Stimulated activated CD4-positive, alpha-beta T cell treated with anti-CD3 and anti-CD28 coated beads, Interleukin-12 subunit alpha, Interleukin-12 subunit beta, amount 100 ng/mL, for 4 hours (primary cell): ENCODE measurements around the gene CACNA2D1.
"Not testable (repeated sequence)": the region's sequence is repeated elsewhere in the genome, so short reads cannot be mapped to it uniquely, and the experiment has no call there.

Source experiments
- DNase-seq: peaks from one replicate; pipeline ENCODE4 v3.0.0-alpha.2; 2020

The CACNA2D1 gene

DNA sequence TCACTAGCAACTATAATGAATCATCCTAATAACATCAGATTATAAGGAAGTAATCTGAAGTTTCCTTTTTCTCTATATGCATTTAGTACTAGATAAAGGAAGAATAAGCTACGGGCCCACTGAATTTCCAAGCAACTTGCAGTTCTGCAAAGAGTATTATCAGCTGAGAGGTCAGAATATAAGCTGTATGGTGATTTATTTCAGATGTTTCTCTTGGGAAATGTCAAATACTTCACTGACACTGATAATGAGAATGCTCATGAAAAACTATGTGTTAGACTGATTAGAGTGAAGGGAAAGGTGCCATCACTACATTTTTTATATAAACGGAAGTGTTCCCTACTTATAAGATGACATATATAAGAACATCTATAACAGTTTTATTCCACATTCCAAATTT is 422.5 kb downstream of the CACNA2D1 start:
- DNase-seq: no peak

DNA sequence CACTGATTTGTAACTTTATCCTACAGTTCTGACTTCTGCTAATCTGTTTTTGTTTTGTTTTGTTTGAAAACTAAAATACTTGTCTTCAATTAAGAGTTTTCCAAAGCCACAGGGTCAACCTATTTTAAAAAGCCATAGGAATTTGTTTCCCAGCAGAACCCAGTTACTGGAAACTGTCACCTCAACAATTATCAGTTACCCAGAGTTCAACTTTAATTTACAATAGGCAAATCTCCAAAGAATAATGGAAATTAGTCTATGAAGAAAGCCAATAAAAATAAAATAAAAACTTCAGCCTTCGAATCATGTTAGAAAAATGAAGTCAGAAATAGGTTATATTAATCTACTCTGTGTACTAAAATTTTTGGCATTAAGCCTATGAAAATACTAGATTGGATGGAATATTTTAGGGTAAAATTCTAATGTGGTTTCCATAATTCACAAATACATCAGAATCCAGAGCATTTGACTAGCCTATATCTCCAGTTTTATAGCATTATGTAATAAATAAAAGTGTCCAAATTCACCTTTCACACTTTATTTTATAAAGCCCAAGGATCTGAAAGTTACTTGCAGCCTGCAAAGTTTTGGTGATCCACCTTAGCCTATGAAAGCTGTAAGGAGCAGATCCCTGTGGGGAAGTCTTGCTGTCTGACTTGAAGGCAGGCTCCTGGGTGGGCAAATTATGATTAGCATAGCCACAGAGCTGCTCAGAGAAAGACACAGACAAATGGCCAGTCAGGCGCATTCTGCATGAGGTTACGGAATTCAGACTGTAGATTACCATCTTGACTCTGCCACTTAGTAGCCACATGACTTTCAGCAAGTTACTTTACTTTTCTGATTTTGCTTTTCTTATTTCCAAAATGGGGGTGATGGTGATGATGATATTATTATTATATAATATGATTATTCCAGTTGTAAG is 423.8 kb downstream of the CACNA2D1 start:
- no peak for DNase-seq

DNA sequence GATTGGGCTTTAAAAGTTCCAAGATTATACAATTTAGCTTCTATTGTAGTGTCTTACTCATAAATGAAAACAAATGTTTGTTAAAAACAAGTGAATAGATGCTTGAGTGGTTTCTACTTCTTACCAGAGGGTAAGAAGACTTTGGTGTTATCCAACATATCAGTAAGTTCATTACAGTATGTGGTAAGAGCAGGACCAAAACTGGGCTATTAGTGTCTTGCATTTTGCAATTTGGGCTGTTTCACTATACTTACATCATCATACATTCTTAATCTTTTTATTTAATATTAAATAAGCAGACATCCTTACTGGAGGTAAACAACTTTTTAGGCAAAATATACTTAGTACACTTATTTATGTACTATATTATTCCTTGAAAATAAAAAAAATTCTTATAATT is 425.4 kb downstream of the CACNA2D1 start:
- DNase-seq: no peak

DNA sequence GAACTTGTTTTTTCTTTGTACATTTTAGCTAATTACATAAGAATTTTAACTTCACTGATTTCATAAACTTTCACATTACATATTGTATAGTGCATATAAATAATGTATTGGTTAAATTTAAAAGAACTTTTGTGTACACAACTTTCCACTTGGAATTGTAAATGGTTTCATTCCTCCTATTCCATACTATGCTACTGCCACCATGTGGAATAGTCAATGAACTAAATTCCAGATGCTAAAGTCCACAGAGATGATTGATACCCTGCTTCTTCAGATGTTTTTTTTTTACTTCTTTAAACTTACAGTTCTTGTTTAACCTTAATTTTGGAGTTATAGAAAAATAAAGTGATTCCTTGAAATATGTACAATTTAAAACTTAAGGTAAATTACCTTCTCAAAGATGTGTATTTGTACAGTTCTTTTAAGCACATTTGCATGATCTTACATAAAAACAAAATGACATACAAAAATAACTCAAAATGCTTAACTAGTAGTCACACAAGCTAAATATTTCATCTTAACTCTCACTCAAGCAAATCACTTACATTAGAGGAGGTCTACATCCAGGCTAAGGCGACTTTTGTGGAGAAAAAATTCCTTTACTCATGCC is 426.1 kb downstream of the CACNA2D1 start:
- no peak for DNase-seq

DNA sequence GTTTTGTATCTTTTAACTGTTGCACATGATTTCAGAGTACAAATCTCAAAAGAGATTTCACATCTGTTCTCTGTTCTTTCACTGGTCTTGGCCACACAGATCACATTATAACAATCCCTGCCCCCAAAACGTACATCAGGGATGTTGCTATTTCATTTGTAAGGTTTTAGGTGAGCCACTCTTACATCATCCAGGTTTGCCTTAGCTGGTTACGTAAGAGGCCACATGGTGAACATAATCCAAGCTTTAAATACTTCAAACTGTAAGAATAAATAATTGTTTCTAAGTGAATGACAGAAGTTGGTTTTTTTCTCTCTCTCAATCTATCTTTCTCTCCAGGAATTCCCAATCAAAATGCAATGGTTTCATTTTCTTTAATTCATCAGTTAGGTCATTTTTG is 427.8 kb downstream of the CACNA2D1 start:
- no peak for DNase-seq

DNA sequence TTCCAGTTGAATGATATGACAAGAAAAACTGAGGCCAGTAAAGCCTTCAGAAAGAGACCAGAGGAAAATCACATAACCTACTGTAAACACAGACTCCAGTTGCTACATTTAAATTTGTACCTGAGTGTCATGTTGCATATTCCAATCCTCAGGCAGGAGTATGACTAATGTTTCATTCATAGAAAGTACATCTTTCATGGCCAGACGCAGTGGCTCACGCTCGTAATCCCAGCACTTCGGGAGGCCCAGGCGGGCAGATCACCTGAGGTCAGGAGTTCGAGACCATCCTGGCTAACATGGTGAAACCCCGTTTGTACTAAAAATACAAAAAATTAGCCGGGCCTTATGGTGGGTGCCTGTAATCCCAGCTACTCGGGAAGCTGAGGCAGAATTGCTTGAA is 429.0 kb downstream of the CACNA2D1 start:
- DNase-seq: not testable (repeated sequence)

DNA sequence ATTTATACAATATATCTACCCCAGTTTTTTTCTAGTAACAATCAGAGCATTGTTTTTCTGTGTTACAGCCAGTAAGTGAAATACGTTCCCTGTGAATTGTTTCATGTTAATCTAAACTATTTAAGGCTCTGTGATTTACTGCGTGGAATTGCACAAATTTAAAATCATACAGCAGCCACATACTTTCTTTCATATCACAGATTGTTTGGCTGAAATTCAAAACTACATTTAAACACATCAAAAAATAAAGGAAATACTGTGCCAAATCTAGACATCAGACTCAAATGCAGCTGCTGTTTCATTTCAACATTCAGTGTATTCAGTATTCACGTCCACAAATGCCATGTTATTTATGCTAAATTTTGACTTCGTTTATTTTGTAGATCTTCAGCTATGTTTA is 431.1 kb downstream of the CACNA2D1 start:
- DNase-seq: no peak

DNA sequence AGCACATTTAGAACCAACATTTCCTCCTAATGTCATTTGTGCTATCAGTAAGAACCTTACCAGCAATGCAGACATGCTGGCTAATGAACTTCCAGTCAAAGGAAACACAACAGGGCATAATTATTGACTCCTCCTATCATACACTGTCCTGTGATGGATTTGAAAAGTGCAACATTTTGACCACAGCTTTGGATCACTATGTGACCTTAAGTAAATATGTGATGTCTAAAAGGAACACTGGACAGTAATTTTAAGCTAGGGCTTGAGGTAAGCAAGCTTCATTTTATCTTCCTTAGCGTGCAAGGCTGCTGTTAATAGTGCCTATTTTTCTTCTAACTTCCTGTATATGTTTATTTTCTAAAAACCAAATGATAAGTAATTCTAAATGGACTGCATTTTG is 433.2 kb downstream of the CACNA2D1 start:
- no peak for DNase-seq

DNA sequence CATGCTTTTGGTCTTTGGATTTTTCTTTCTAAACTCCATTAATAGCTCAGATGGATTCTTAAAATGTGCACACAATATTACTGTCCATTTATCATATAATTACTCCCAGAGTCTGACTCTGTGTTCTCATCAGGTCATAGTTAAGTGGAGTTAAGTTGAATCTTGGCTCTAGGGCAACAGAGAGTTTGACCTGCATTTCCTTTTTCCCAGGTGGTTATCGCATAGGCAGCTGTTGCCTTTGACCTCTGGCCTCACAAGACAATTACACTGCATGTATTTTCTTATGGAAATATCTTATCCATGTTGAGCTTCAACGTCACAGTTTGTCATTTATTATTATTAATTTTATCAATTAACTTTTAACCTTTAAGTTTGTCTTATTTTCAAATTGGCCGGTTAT is 436.3 kb downstream of the CACNA2D1 start:
- DNase-seq: no peak

DNA sequence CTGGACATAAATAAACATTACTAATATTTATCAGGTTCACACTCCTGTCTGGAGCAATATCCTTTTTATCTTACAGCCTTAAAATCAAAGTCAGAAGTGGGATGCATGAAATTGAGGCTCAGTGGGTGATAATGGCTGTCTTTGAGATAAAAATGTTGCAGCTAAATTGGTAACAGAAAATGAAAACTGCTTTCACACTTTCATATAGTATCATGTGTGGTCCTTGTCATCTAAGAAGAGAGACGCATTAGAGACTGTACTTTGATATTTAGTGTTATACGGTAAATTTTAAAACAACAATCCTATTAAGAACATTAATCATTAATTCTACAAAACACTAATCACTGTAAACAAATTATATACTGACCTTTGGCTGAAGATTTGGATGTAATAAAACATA is 438.5 kb downstream of the CACNA2D1 start:
- DNase-seq: no peak

DNA sequence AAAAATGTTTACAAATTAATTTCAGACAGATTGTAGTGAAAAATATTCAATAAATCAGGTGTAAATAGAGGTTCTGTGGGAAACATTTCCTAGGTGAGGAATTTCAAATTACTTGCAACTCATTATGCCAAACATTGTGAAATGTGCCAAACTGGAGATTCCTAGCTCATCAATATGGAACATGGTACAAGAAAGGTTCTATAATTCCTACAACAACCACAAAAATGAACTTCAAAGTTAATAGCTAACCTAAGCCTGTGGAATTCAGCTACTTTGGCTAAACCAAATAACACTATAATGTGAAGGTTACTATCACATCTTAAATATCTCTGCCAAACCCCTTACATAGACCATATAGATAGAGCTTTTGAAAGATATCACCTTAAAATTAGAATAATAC is 450.4 kb downstream of the CACNA2D1 start:
- DNase-seq: no peak

DNA sequence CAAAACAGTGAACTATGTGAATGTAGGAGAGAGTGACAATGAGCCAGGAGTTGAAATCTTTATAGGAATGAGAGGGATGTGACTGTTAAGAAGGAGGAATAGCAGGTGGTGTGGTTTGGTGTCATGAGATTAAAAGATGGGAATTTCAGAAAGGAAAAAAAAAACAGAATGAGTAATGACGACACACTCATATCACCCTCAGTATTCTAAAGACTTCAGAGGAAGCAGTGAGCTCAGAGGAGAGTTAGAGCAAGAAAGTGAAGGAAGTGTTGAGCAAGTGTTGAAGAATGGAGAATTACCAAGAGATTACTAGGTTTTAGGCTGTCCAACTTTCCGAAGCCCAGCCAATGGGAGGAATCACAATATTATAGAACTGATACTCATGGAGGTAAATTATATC is 453.2 kb downstream of the CACNA2D1 start:
- DNase-seq: no peak

DNA sequence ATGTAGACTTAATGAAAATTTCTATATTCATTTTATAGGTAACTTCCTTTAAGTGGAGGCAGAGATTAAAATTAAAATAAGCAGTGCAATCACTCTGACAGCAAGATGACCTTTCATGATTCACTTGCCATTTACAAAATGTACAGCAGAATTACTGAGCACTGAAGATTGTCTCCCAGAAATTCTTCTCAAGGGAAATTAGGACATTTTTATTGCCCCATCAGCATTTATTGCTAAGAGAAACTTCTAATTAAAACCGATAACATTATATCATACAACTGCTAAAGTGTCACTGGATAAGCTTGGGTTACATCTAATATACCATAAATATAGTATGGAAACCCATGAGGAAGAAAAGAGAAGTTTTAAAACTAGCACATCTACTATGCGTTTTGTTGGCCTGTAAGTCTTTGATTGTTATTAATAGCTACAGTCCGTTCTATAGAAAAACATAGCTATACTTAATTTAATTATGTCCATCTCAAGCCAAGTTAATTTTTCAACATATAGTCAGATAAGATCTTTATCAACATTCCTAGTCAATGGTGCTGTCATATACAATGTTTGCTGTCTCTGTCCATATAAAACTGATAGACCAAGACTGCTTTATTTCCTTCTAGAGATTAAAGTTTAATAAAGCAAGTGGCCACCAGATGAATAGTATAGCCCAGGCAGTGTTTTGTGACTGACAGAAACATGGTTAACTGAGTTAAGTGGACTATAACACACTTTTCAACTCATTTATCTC is 456.7 kb downstream of the CACNA2D1 start:
- DNase-seq: no peak

DNA sequence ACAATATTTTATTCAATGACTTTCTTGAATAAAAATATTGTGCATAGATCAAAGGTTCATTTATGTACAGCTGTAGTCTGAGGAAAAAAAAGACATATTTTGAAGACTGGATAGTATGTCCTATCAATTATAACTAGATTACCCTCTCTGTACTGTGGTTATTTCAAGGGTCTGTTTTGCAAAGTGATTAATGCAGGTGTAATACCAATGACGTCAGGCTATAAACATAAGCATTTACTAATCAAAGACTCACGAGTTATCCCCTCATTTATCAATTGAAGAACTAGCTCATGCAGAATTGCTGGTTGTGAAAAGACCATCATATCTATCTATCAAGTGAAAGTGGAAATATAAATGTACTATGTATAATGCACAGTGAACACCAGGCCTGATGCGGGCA is 460.2 kb downstream of the CACNA2D1 start:
- no peak for DNase-seq

DNA sequence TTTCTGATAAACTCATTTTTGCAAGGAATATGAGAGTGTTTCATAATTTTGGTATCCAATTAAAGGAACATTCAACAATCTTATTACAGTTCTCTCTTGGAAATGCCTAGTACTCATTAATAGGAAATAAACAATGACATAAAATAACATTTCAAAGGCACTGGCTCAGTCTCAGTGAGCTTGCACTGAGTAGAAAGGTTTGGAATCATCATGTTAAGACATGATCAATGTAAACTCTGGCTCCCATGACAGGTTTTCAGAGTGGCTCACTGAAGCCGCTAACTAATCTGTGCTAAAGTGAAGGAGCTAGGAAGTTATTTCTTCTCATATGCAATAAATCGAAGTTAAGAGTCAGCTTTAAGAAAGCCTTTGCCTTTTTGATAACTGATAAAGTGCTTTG is 470.5 kb downstream of the CACNA2D1 start:
- no peak for DNase-seq

DNA sequence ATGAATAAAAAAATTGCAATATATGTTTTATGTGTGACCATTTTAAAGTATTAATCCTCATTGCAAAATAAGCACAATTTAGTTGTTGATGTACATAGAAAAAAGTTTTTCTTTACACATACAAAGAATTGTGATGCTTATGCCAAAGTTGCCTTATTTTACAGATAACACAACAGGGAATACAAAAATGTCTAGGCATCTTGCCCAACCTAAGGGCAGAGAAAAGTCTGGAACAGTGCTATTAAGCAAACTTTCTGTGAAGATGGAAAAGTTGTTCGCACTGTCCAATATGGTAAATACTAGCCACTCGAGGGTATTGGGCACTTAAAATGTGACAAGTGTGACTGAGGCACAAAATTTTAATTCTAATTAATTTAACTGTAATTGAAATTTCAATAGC is 483.6 kb downstream of the CACNA2D1 start:
- no peak for DNase-seq

DNA sequence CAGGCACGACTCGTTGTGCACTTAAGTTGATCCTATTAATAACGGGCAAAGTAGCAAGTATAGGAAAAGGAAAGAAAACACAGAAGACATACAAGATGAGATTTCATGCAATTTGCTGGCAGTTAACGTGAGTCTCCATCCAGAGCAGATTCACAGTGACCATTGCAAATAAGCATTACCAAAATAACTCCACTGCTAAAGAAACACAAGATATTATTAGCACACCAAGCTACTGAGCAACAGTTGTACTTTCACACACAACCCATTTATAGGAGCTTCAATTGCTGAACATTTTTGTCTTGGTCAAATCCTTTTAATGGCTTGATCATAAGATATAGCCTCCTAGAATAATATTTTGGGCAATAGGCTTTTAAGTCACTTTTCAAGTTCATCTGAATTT is 486.1 kb downstream of the CACNA2D1 start:
- no peak for DNase-seq

DNA sequence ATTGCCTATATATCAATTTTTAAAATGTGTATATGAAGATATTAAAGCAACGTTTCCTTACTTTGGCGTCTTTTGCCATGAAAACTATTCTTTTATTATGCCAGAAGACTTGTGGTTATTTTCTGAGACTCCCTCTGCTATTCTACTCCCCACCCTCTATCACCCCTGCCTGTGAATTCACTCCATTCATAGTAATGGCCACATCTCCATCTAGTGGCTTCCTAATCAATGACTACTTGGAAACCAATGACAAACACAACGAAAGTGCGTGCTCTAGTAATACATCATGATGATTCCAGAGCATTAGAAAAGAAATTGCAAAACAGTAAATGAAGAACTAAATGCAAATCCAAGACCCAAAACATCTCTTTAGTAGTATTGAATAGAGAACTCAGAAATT is 487.1 kb downstream of the CACNA2D1 start:
- DNase-seq: no peak

DNA sequence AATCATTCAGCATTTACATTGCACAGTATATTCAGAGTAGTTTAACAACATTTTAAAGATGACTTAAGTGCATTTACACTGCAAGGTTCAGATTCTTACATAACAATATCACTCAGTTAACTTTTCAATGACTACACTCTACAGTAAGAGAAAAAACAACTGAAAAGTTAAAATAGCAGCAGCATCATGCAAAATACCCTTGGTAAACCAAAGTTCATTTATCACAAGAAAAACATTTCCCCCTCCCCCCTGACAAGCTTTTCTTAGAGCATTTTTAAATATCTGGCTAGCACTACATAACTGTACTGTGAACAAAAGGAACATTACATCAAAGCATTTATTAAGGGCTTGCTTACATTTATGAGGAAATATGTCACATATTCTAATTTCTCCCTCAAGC is 494.3 kb downstream of the CACNA2D1 start:
- no peak for DNase-seq

DNA sequence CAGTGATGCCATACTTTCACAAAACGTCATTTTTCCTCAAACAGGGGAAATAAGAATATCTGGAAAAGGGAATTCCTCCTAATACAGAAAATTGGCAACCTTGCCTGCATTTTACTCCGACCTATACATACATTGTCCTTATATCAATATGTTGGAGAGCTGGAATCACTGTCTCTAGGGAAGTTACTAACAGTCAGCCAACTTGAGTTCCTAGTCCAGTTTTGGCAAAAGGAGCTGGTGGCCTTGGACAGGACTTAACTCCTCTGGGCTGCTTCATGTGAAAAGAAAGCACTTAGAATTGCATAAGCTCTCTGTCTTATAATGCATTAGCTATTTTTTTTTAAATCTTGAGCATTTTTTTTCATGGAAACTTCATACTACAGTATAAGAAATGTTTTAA is 499.5 kb downstream of the CACNA2D1 start:
- no peak for DNase-seq

DNA sequence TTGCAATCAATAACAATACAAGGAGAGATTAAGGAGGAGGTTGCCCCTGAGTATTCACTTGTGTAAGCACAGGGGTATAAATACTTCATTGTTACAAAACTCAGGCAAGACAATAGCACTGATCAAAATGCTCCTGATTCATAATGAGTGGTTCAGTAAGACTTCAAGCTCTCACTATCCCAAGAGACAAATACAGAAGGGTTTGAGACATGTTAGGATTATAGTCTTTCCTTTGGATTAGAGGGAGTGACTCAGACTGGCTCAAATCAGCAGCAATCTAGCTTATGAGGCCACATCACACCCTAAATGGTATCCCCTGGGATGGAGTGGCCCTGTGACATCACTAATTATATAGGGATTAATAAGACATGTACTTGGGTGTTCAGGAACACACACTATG is 506.5 kb downstream of the CACNA2D1 start:
- DNase-seq: no peak

DNA sequence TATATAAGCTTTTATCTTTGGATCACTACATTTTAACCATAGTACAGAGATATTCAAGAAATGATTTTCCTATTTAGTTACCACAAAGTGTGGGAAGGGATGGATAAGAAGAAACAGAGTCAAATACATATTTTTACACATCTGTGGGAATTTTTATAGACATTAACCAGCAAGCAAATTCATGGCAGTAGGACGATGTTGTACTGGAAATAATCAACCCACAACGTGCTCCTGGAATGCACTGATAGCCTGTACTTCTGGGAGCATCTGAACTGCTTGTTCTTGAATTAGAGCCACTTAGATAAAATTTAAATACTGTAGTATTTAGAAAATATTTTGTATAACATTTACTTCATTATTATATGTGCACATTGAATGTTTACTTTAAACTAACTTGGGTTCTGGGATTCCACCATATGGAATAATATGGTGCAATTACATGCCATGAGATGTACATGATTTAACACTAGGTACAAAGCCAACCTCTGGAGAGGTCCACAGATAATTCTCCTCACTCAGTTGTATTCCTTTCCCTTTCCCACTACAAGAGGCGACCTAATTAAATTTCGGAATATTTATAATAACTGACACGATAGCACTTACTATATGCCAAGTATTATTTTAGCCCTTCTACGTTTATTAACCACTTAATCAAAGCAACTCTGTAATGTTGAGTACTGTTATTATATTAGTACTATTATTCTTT is 508.8 kb downstream of the CACNA2D1 start:
- DNase-seq: no peak

DNA sequence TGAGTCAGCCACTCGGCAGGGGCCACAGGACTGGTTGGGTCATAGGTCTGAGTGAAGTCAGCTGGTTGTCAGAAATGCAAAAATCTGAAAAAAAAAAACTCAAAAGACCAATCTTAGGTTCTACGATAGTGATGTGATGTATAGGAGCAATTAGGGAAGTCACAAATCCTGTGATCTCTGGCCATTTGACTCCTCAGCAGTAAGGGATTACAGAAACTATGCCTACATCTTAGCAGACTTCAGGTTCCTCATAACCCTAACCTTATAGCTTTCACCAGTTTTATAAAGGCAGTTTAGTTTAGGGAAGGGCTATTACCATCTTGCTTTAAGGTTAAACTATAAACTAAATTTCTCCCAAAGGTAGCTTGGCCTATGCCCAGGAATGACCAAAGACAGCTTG is 510.6 kb downstream of the CACNA2D1 start:
- DNase-seq: no peak
